IPS-20b (cell line): ENCODE data around the gene CSNK1E.
"Not testable (repeated sequence)": the region's sequence is repeated elsewhere in the genome, so short reads cannot be mapped to it uniquely, and the experiment has no call there.

Experiments used
- H3K27ac ChIP-seq: one replicate; pipeline ENCODE4 v1.5.1; 2013; ENCODE audit warnings: low read length
- H3K27me3 ChIP-seq: 2 replicates; pipeline ENCODE4 v1.6.1; 2013; ENCODE audit warnings: mild to moderate bottlenecking, low read length, inconsistent platforms; ENCODE audit not compliant: insufficient read depth
- H3K36me3 ChIP-seq: 2 replicates; pipeline ENCODE4 v1.6.1; 2013; ENCODE audit warnings: low read depth, mild to moderate bottlenecking, inconsistent platforms, low read length, moderate library complexity; ENCODE audit not compliant: insufficient read depth
- H3K4me1 ChIP-seq: 2 replicates; pipeline ENCODE4 v1.6.1; 2013; ENCODE audit warnings: mild to moderate bottlenecking, control low read depth, inconsistent platforms, low read length, moderate library complexity; ENCODE audit not compliant: insufficient read depth
- H3K4me3 ChIP-seq: 2 replicates; pipeline ENCODE4 v1.5.1; 2013; ENCODE audit warnings: mild to moderate bottlenecking, low read length, inconsistent platforms
- H3K9ac ChIP-seq: 2 replicates; pipeline ENCODE4 v1.6.1; 2013; ENCODE audit warnings: low read depth, mild to moderate bottlenecking, inconsistent platforms, low read length, moderate library complexity
- H3K9me3 ChIP-seq: 2 replicates; pipeline ENCODE4 v1.6.1; 2013; ENCODE audit warnings: mild to moderate bottlenecking, low read depth, low read length, inconsistent platforms; ENCODE audit not compliant: insufficient read depth

Gene CSNK1E

GRCh38 chr22:38317122-38317994 lies at the start of gene CSNK1E:
TSS of gene CSNK1E (minus strand) at chr22:38317433. CDS start at chr22:38314157, 3,276 bp downstream.
- no peaks in the 10 kb centered on the region for H3K9me3 ChIP-seq
- peak within 1 kb of the TSS; percentile 92 for H3K4me3 ChIP-seq
- no peaks in the 10 kb centered on the region for H3K27me3 ChIP-seq
- peaks cover 35% of the 10 kb centered on the region for H3K4me1 ChIP-seq
- H3K36me3 ChIP-seq, result peaks cover 20% of the 10 kb centered on the region
- peak within 1 kb of the TSS; percentile 57 for H3K27ac ChIP-seq
- peak within 1 kb of the TSS; percentile 95 for H3K9ac ChIP-seq

GRCh38 chr22:38365829-38366228 lies 48.6 kb upstream of the CSNK1E start:
- H3K36me3 ChIP-seq, H3K9ac ChIP-seq, H3K4me3 ChIP-seq, H3K4me1 ChIP-seq, H3K27me3 ChIP-seq, H3K27ac ChIP-seq, H3K9me3 ChIP-seq: not testable (repeated sequence)

GRCh38 chr22:38365174-38365573 lies 47.9 kb upstream of the CSNK1E start:
- not testable (repeated sequence) for H3K9me3 ChIP-seq, H3K9ac ChIP-seq, H3K27me3 ChIP-seq, H3K27ac ChIP-seq, H3K4me3 ChIP-seq, H3K4me1 ChIP-seq, H3K36me3 ChIP-seq

GRCh38 chr22:38360560-38360959 lies 43.3 kb upstream of the CSNK1E start:
- H3K9ac ChIP-seq, H3K9me3 ChIP-seq, H3K36me3 ChIP-seq, H3K4me3 ChIP-seq, H3K27ac ChIP-seq, H3K4me1 ChIP-seq, H3K27me3 ChIP-seq: not testable (repeated sequence)

- H3K27ac ChIP-seq, H3K36me3 ChIP-seq, H3K9ac ChIP-seq, H3K27me3 ChIP-seq, H3K4me3 ChIP-seq, H3K4me1 ChIP-seq, H3K9me3 ChIP-seq: not testable (repeated sequence)
Measured at GRCh38 chr22:38359817-38360216, 42.6 kb upstream of the CSNK1E start.

- not testable (repeated sequence) for H3K27ac ChIP-seq, H3K27me3 ChIP-seq, H3K4me3 ChIP-seq, H3K9me3 ChIP-seq, H3K9ac ChIP-seq, H3K4me1 ChIP-seq
- H3K36me3 ChIP-seq, result 0 out of 2 replicates have a peak, but pooled peaks cover 11% of the 10 kb centered on the region
Measured at GRCh38 chr22:38357971-38358370, 40.7 kb upstream of the CSNK1E start.

- H3K4me3 ChIP-seq, result no peak overlapping the region
- peaks cover 8% of the 10 kb centered on the region; the same call in 1 of the 2 replicates for H3K4me1 ChIP-seq
- no peak overlapping the region for H3K27ac ChIP-seq
- H3K36me3 ChIP-seq, result 0 out of 2 replicates have a peak, but pooled peaks cover 7% of the 10 kb centered on the region
- H3K9me3 ChIP-seq, result no peaks in the 10 kb centered on the region
- no peaks in the 10 kb centered on the region for H3K27me3 ChIP-seq
- H3K9ac ChIP-seq, result no peak overlapping the region
Measured at GRCh38 chr22:38355275-38355674, 38.0 kb upstream of the CSNK1E start.

- no peak overlapping the region for H3K4me3 ChIP-seq
- no peak overlapping the region for H3K27ac ChIP-seq
- H3K36me3 ChIP-seq, result 0 out of 2 replicates have a peak, but pooled peaks cover 7% of the 10 kb centered on the region
- H3K27me3 ChIP-seq, result no peaks in the 10 kb centered on the region
- no peaks in the 10 kb centered on the region for H3K9me3 ChIP-seq
- H3K9ac ChIP-seq, result no peak overlapping the region
- peaks cover 8% of the 10 kb centered on the region; the same call in 1 of the 2 replicates for H3K4me1 ChIP-seq
Measured at GRCh38 chr22:38353701-38354100, 36.5 kb upstream of the CSNK1E start.

- no peak overlapping the region for H3K9ac ChIP-seq
- 0 out of 2 replicates have a peak, but pooled peaks cover 7% of the 10 kb centered on the region for H3K36me3 ChIP-seq
- H3K4me1 ChIP-seq, result peaks cover 8% of the 10 kb centered on the region; the same call in 1 of the 2 replicates
- H3K9me3 ChIP-seq, result no peaks in the 10 kb centered on the region
- no peak overlapping the region for H3K27ac ChIP-seq
- no peaks in the 10 kb centered on the region for H3K27me3 ChIP-seq
- no peak overlapping the region for H3K4me3 ChIP-seq
Measured at GRCh38 chr22:38353142-38353629, 36.0 kb upstream of the CSNK1E start.

- no peaks in the 10 kb centered on the region for H3K27me3 ChIP-seq
- H3K27ac ChIP-seq, result no peak overlapping the region
- H3K9me3 ChIP-seq, result no peaks in the 10 kb centered on the region
- H3K4me3 ChIP-seq, result no peak overlapping the region
- 0 out of 2 replicates have a peak, but pooled peaks cover 7% of the 10 kb centered on the region for H3K36me3 ChIP-seq
- H3K4me1 ChIP-seq, result peaks cover 8% of the 10 kb centered on the region; the same call in 1 of the 2 replicates
- H3K9ac ChIP-seq, result no peak overlapping the region
Measured at GRCh38 chr22:38352436-38352835, 35.2 kb upstream of the CSNK1E start.

- Histone ChIP-seq H3K9me3 (no peaks in the 10 kb centered on the region), H3K4me3 (no peak overlapping the region), H3K27me3 (no peaks in the 10 kb centered on the region), H3K9ac (no peak overlapping the region), H3K4me1 (peaks cover 8% of the 10 kb centered on the region; the same call in 1 of the 2 replicates), H3K27ac (no peak overlapping the region), H3K36me3 (0 out of 2 replicates have a peak, but pooled peaks cover 4% of the 10 kb centered on the region)
Measured at GRCh38 chr22:38350444-38351359, 33.5 kb upstream of the CSNK1E start.
